Lung (tissue), 12 donors: ENCODE data around the gene ABCA4. TPM values are rescaled to one million over a fixed set of nuclear protein-coding genes. Genes with fewer than 3 reads are reported as not detected.

Experiments used
- ATAC-seq: fragments of 200-7000 bp; cut with Tn5 transposase; one replicate; pipeline ENCODE4 v1.9.1; 2020; ENCODE audit warnings: moderate number of reproducible peaks; ENCODE audit not compliant: insufficient read depth, low FRiP score
- DNase-seq, 3 donors: peaks; one replicate each; pipeline ENCODE4 v3.0.0-alpha.2; 2013 to 2017
- H3K27ac ChIP-seq, 2 donors: one replicate each; pipeline ENCODE4 v1.5.1; 2013; ENCODE audit warnings: mild to moderate bottlenecking in 2 of 2, moderate library complexity in 2 of 2, control low read depth in 1 of 2, inconsistent platforms in 1 of 2, low read depth in 1 of 2, low read length in 1 of 2
- H3K27me3 ChIP-seq, 3 donors: one replicate each; pipeline ENCODE4 v1.5.1; 2013; ENCODE audit warnings: low read length in 2 of 3; ENCODE audit not compliant: control insufficient read depth in 3 of 3, insufficient read depth in 3 of 3
- H3K36me3 ChIP-seq, 4 donors: one replicate each; pipeline ENCODE4 v1.5.1; 2013; ENCODE audit warnings: low read length in 4 of 4, mild to moderate bottlenecking in 1 of 4, moderate library complexity in 1 of 4; ENCODE audit not compliant: control insufficient read depth in 4 of 4, insufficient read depth in 4 of 4
- H3K4me1 ChIP-seq, 5 donors: one replicate each; pipeline ENCODE4 v1.5.1; 2013; ENCODE audit warnings: low read length in 5 of 5, mild to moderate bottlenecking in 2 of 5, moderate library complexity in 1 of 5; ENCODE audit not compliant: control insufficient read depth in 5 of 5, insufficient read depth in 5 of 5
- H3K4me3 ChIP-seq: one replicate; pipeline ENCODE4 v1.5.1; 2013; ENCODE audit warnings: mild to moderate bottlenecking, control low read depth, moderate library complexity
- H3K9ac ChIP-seq, 2 donors: one replicate each; pipeline ENCODE4 v1.5.1; 2013; ENCODE audit warnings: low read length in 2 of 2, control low read depth in 1 of 2; ENCODE audit not compliant: insufficient read depth in 1 of 2
- H3K9me3 ChIP-seq, 4 donors: one replicate each; pipeline ENCODE4 v1.5.1; 2013; ENCODE audit warnings: low read length in 3 of 4, mild to moderate bottlenecking in 1 of 4, moderate library complexity in 1 of 4; ENCODE audit not compliant: control insufficient read depth in 4 of 4, insufficient read depth in 3 of 4
- CTCF ChIP-seq: IDR thresholded peaks from 2 replicates; pipeline ENCODE4 v1.5.1; 2012; ENCODE audit warnings: mild to moderate bottlenecking; ENCODE audit errors: control extremely low read depth, extremely low read depth
- WGBS, 2 donors: extraction: QIAGEN DNeasy Blood & Tissue Kit; methylation state at CpG; one replicate each; pipeline ENCODE4 v1.1.7; 2013; 5-methylcytosine and 5-hydroxymethylcytosine counted together
- polyA plus RNA-seq, 2 donors: library from polyadenylated mRNA; stranded (reverse); fragments of 200-250 nt; gene quantifications; one replicate each; pipeline ENCODE4 v1.2.1, GENCODE V29; 2013
- total RNA-seq, 2 donors: library from RNA; depleted of rRNA in 1 of 2; stranded (reverse); fragments of >200 nt in 1 of 2; gene quantifications; one replicate each; pipeline ENCODE4 v1.2.1, GENCODE V29; 2014 to 2021
- donor health status: control.
- donor health status: control.
- donor health status: Bipolar disorder and iron deficiency.
- donor health status: healthy.
- donor health status: DM: yes; HTN: yes; CAD: no.

Gene ABCA4
- total and polyA plus RNA-seq, 4 donors = 0.21 to 1.0 (median 0.67) TPM

DNA sequence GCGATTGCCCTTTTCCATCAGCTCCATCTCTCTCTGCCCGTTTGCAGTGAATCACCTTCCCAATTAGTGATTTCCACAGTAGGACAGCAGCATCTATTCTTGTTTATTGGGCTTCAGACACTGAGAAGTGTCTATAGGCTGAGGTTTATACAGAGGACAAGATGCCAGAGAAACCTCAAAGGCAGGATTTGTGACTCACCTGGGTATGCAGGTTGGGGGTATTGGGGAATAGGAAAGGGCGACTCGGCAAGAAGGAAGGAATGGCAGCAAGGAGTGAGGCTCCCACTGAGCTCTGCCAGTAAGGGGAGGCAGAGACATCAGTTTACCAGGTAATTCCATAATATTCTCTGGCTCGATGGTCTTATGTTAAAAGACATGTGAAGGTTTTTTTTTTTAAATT, 25.3 kb upstream of the ABCA4 start:
- Histone ChIP-seq H3K36me3 (no peaks in the 10 kb centered on the region), H3K4me1 (peaks cover 0 to 3% (median 0%) of the 10 kb centered on the region in 5 donors), H3K9ac (no peak overlapping the region), H3K27ac (no peak overlapping the region), H3K27me3 (no peaks in the 10 kb centered on the region), H3K9me3 (no peaks in the 10 kb centered on the region), H3K4me3 (no peak overlapping the region)
- no peak for DNase-seq
- no peak for TF ChIP-seq CTCF
- WGBS, 2 donors = 90 to 96% methylated on average over 5 of the region's 5 CpGs
- no peak for ATAC-seq

GRCh38 chr1:94144836-94145235, 23.9 kb upstream of the ABCA4 start:
- Histone ChIP-seq H3K36me3 (no peaks in the 10 kb centered on the region), H3K4me3 (no peak overlapping the region), H3K9me3 (no peaks in the 10 kb centered on the region), H3K9ac (no peak overlapping the region), H3K4me1 (peaks cover 0 to 3% (median 0%) of the 10 kb centered on the region in 5 donors), H3K27me3 (no peaks in the 10 kb centered on the region), H3K27ac (no peak overlapping the region)
- peak in 1 of 3 donors; percentile 31 for DNase-seq
- no peak for ATAC-seq
- WGBS, 2 donors = 79 to 85% methylated on average over 1 of the region's 1 CpG
- TF ChIP-seq CTCF = no peak

DNA sequence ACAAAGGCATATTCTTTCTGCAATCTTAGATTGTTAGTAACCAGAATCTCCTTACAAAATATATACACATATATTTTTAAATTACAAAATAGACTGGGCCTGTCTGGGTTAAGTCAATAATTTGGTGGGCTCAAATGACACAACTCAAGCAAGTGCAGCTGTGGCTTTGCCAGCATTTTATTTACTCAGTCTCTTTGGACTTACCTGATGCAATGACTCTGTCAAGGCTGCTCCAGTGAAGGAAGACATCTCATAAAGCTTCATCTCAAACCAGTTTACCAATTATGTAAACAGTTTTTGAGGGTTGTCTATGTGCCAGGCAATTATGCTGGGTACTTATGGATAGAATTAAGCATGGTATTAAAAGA, 22.8 kb upstream of the ABCA4 start:
- Histone ChIP-seq H3K36me3 (no peaks in the 10 kb centered on the region), H3K9me3 (no peaks in the 10 kb centered on the region), H3K4me3 (no peak overlapping the region), H3K4me1 (peaks cover 0 to 3% (median 0%) of the 10 kb centered on the region in 5 donors), H3K27ac (no peak overlapping the region), H3K9ac (no peak overlapping the region), H3K27me3 (no peaks in the 10 kb centered on the region)
- DNase-seq (no peak), ATAC-seq (no peak)
- TF ChIP-seq CTCF = no peak

DNA sequence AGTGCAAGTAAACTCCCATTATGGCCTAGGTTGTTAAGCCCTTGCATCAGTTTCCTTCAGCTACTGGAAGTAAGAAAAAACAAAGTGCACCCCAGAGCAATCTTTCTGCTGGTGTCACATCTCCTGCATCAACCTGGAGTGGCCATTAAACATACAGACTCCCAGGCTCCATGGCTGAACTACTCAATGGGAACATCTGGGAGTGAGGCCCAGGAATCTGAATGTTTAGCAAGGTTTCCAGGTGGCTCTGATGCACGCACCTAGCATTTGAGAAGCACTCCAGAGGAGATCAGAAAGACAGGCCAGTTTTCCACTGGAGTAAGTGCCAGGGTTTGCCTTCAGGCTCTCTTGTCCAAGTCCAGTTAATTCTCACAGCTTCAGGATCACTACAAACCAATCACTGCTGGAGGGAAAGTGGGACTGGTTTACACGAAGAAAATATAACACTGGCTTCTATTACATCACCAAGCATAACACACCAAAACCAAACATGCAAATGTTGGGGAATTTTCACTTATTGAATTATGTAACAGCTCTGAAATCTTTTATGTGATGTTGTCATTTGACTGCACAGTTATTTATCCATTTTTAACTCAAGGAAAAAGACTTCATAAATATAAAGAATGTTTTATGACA, 22.3 kb upstream of the ABCA4 start:
- H3K36me3 ChIP-seq = no peaks in the 10 kb centered on the region
- no peaks in the 10 kb centered on the region for H3K27me3 ChIP-seq
- no peak for TF ChIP-seq CTCF
- no peak overlapping the region for H3K9ac ChIP-seq
- H3K4me3 ChIP-seq = no peak overlapping the region
- peaks cover 0 to 3% (median 0%) of the 10 kb centered on the region in 5 donors for H3K4me1 ChIP-seq
- no peak overlapping the region for H3K27ac ChIP-seq
- ATAC-seq = no peak
- no peak for DNase-seq
- no peaks in the 10 kb centered on the region for H3K9me3 ChIP-seq
- 62 to 72% methylated on average over 2 of the region's 2 CpGs for WGBS, 2 donors
